Right ventricle myocardium superior (tissue), 1 donor: ENCODE measurements around the gene CNIH2. TPM values are rescaled to one million over a fixed set of nuclear protein-coding genes. Genes with fewer than 3 reads are reported as not detected.
"Not testable (repeated sequence)": the region's sequence is repeated elsewhere in the genome, so short reads cannot be mapped to it uniquely, and the experiment has no call there.

Experiments
- ATAC-seq: fragments of 200-7000 bp; cut with Tn5 transposase; one replicate; pipeline ENCODE4 v1.9.1; 2020; ENCODE audit warnings: mild to moderate bottlenecking; ENCODE audit not compliant: poor library complexity
- DNase-seq: peaks from one replicate; pipeline ENCODE4 v3.0.0-alpha.2; 2020
- intact Hi-C: fragments of 100-400 bp; cut with DNase I; formaldehyde crosslinking; loops from one replicate; pipeline ENCODE4 v1.11.2; 2022
- total RNA-seq: library from RNA; stranded (reverse); fragmentation: NEBNext Ultra II Directional; extraction: Animal tissue kit (Norgen Biotek cat#: 25700); gene quantifications from one replicate; pipeline ENCODE4 v1.2.1, GENCODE V29; 2021
- donor health status: DM: no; HTN: yes; CAD: no; lungs with severe emphysema.

The CNIH2 gene
- total RNA-seq, 1 donor from 2014 or later: not detected

DNA sequence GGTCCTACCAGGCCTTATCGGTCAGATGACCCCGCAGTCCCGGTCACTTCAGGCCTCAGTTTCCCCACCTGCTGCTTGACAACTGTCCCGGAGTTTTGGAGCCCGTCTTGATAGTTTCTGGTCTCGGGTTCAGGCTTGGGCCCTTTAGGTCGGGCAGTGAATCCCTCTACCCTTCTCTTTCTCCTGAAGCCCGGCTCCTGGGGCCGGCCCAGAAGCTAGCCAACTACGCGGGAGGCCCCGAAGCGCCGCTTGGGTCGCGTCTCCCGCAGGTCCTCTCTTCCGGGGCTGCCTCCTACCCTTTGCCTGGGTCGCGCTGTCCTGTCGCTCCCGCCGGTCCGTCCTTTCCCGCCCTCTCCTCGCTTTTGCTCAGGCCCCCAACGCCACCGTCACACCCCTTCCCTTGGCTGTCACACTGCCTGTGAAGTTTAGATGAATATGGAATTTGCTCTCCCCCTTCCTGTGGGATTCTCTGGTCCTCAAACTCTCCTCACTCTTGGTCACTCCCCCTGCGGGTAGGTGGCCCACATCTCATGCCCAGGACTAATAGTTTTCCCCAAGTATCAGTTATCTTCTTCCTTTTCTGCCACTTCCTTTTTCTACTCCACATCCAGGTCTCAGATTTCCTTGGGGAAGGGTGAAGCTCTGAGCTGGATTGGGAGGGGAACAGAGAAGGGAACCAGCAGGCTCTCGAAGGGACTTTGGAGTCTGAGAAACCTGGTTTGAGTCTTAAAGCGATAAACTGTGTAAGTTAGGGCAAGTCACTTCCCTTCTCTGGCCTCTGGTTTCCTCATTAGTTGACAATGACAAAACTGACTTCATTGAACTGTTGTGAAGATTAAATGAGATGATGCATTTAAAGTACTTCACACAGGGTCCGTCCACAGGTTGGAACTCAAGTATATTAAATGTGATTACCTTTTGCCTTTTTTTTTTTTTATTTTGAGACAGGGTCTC is 8.7 kb upstream of the CNIH2 start:
- ATAC-seq (no peak), DNase-seq (peak; percentile 48)
- intact Hi-C loops: no loop called here

DNA sequence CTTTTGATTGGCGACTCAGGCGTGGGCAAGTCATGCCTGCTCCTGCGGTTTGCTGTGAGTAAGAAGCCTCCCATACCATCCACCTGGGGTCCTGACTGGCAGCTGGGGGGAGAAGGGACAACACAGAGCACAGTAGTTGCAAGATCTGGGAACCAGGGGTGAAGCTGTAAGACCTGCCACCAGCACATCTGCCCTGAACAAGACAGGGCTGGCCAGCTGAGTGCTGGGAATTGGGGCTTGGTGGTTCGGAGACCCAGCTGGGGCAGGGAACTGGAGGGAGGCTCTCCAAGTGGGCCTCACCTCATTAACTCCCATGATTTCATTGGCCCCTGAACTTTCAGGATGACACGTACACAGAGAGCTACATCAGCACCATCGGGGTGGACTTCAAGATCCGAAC is 6.2 kb upstream of the CNIH2 start:
- intact Hi-C loops: no loop called here
- ATAC-seq (no peak), DNase-seq (no peak)

DNA sequence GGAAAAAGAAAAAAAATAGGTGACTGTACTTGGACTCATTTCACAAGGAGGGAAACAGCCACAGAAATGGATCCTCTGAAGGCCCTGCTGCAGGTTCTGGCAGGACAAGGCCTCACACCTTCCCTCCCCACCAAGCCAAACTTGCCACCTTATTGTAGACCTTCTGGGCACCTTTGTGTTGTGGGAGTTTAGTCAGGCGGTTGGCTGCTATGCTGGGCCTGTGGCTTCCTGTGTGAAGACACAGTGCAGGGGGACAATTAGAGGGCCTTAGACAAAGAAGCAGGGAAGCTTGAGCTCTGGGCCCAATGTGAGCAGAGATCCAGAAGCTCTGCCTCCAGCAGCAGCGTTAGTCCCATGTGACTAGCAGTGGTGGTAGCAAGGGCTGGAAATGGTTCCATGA is 5.4 kb upstream of the CNIH2 start:
- intact Hi-C loops: no loop called here
- no peak for ATAC-seq
- DNase-seq: no peak

DNA sequence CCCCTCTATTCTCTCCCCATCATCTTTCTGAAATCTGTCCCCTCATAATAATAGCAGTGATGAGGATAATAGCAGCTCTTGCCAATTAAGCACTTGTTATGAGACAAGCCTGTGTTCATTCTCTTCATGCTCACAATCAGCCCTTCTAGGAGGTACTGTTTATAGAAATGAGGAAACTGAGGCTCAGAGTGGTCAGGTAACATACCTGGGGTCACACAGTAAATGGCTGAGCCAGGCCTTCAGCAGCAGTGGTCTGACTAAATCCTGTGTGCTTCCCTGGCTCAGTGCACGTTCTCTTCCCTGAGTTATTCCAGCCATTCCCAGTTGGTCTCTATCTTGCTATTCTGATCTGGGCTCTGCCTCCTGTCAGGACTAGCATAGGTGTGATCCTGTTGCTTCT is 3.8 kb upstream of the CNIH2 start:
- no peak for ATAC-seq
- DNase-seq: no peak
- intact Hi-C loops: no loop called here

DNA sequence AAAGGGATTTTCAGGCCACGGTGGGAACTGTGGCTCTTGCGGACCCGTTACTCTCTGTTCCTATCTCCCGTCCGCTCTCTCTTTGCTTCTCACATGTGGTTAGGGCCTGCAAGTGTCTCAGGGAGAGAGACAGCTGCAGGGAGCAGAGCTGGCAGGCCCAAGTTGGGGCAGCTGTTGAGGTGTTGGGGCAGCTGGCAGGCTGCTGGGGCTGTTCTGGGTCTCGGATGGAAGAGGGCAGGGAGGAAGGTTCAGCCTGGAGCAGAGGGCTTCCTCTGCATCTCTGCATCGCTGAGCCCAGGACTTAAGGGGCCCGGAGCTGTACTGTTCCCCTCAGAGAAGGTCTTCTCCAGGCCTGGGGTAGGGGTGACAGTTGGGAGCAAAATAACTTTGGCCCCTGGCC is 2.6 kb upstream of the CNIH2 start:
- ATAC-seq: no peak
- DNase-seq: no peak
- intact Hi-C loops: no loop called here

DNA sequence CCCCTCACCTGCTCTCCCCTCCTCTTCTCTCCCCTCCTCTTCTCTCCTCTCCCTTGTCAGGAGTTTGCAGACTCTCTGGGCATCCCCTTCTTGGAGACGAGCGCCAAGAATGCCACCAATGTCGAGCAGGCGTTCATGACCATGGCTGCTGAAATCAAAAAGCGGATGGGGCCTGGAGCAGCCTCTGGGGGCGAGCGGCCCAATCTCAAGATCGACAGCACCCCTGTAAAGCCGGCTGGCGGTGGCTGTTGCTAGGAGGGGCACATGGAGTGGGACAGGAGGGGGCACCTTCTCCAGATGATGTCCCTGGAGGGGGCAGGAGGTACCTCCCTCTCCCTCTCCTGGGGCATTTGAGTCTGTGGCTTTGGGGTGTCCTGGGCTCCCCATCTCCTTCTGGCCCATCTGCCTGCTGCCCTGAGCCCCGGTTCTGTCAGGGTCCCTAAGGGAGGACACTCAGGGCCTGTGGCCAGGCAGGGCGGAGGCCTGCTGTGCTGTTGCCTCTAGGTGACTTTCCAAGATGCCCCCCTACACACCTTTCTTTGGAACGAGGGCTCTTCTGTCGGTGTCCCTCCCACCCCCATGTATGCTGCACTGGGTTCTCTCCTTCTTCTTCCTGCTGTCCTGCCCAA is 1.9 kb upstream of the CNIH2 start:
- ATAC-seq: no peak
- intact Hi-C loops: no loop called here
- no peak for DNase-seq

DNA sequence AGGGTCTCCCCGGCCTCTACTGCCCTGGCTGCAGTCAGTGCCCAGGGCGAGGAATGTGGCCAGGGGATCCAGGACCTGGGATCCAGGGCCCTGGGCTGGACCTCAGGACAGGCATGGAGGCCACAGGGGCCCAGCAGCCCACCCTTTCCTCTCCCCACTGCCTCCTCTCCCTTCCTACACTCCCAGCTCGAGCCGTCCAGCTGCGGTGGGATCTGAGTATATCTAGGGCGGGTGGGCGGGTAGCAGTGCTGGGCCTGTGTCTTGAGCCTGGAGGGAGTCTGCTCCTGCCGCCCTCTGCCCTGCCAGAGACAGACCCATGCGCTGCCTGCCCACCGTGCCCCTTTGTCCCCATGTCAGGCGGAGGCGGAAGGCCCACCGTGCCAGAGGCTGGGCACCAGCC is 1.4 kb upstream of the CNIH2 start:
- ATAC-seq: peak; percentile 23
- intact Hi-C loops, DNase-seq: not testable (repeated sequence)

DNA sequence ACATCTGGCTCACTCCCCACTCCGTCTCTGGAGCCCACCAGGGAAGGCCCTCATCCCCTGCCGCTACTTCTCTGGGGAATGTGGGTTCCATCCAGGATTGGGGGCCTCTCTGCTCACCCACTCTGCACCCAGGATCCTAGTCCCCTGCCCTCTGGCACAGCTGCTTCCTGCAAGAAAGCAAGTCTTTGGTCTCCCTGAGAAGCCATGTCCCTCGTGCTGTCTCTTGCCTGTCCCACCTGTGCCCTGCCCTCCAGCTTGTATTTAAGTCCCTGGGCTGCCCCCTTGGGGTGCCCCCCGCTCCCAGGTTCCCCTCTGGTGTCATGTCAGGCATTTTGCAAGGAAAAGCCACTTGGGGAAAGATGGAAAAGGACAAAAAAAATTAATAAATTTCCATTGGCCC is 911 bp upstream of the CNIH2 start:
- ATAC-seq, intact Hi-C loops, DNase-seq: not testable (repeated sequence)

DNA sequence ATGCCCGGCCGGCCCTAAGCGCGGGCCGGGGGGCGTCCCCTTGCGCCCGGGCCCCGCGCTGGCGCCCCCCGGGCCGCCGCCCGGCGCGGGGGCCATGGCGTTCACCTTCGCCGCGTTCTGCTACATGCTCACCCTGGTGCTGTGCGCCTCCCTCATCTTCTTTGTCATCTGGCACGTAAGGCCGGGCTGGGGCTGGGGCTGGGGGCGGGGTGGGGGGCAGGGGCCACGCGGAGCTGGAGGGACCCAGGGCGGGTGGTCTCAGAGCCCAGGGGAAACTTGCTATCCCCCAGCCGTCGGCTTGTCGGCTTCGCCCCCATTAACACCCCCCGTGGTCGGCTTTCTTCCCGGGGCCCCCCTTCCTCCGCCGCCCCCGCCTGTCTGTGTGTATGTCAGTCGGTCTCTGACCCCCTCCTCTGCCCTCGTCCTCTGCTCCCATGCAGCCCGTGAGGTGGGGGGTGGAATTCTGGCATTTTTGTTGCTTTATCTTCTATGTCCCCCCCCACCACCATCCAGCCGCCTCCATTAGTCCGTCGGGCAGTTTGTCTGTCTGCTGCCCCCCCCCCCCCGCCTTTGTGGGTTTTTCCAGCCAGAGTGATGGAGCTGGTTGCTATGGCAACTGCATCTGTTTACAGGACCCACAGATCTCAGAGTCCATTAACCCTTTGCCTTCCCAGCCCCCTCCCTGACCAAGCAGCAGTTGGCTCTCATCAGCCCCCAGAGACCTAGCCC is 552 bp downstream of the CNIH2 start:
- no peak for ATAC-seq
- intact Hi-C loops: no loop called here
- DNase-seq: no peak

DNA sequence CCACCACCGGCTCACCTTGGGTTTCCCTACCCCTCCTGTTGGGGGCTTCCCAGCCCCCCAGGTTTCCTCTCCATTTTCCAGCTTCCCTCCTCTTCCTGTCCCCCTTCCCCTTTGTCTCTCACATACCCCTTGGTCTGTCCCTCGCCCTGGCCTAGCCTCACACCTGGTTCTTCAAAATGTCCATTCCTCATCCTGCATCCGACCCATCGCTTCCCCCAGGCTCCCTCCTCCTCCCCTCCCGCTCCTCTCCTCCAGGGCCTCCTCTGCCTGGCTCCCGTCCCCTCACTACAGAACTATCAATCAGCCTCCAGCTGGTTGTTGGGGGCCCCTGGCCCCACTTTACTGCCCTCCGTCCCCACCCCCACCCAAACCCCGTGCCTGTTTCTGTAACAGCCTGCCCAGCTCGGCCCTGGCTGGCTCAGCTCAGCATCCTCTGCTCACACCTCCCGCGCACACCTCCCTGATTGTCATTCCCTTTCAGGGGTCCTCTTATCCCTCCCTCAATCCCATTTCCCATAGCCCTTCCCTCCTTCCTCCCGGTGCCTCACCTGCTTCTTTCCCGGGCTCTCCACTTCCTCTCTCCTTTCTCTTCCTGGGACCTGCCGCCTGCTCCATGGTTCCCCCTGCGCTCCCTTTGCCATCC is 1.2 kb downstream of the CNIH2 start:
- DNase-seq (no peak), ATAC-seq (no peak)
- intact Hi-C loops: no loop called here

DNA sequence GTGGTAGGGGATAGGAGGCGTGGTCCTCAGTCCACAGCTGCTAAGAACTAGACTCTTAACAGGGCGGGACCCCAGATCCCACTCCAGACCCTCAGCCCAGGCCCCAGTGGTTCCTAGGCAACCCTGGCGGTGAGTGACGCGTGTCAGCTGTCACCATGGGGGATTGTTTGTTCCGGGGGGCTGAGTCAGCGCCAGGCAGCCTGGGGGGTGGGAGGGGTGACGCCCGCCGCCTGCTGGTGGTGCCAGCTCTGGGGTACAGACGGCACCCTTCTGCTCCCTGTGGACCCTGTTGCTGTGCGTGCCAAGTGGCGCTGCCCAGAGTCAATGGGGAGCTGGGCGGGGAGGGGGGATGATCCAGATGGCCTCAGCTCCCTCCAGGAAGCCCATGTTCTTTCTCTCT is 2.5 kb downstream of the CNIH2 start:
- DNase-seq (no peak), ATAC-seq (no peak)
- intact Hi-C loops: no loop called here

DNA sequence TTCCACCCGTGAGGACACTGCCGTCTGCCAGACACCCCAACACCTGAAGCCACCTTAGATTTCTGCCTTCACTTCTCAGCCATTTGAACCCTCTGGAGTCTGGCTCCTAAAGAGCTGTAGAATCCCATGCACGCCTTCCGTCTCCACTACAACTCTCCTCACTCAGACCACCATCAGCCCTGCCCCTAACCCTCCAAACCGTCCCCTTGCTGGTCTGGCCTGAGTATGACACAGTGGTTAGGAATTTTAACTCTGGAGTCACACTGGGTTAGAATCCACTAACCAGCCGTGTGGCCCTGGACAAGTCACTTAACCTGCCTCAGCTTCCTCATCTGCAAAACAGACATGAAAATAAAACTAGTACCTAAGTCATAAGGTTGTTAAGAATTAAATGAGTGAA is 3.0 kb downstream of the CNIH2 start:
- ATAC-seq: no peak
- intact Hi-C loops: no loop called here
- no peak for DNase-seq

DNA sequence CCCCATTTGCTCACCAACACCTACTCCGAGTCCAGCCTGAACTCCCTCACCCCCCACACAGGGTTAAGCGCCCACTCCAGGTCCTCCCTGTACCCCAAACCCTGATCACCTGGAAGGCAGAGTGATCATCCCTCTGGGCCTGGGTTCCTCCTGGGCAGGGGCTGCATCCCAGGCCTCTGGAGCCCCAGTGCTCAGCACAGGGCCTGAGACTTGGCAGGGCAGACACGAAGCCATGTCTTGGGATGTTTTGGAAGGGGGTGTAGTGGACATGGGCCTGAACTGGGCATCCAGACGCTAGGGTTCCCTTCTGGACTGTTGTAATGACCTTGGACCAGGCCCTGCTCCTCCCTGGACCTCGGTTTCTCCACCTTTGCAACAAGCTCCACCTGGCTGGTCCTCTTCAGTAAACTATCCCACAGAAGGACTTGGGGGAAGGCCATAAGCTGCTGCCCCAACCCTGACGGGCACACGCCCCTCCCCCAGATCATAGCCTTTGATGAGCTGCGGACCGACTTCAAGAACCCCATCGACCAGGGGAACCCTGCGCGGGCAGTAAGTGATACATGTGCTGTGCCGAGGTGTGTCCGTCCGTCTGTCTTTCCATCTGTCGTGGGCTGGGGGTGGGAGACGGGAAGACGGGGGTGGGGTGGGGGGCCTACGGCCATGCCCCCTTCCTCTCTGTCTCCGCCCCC is 3.9 kb downstream of the CNIH2 start:
- DNase-seq: no peak
- intact Hi-C loops: loop anchor here (2.0 kb wide), 1 partner anchor 59 kb away; no protein-coding TSS in a partner anchor
- ATAC-seq: no peak

DNA sequence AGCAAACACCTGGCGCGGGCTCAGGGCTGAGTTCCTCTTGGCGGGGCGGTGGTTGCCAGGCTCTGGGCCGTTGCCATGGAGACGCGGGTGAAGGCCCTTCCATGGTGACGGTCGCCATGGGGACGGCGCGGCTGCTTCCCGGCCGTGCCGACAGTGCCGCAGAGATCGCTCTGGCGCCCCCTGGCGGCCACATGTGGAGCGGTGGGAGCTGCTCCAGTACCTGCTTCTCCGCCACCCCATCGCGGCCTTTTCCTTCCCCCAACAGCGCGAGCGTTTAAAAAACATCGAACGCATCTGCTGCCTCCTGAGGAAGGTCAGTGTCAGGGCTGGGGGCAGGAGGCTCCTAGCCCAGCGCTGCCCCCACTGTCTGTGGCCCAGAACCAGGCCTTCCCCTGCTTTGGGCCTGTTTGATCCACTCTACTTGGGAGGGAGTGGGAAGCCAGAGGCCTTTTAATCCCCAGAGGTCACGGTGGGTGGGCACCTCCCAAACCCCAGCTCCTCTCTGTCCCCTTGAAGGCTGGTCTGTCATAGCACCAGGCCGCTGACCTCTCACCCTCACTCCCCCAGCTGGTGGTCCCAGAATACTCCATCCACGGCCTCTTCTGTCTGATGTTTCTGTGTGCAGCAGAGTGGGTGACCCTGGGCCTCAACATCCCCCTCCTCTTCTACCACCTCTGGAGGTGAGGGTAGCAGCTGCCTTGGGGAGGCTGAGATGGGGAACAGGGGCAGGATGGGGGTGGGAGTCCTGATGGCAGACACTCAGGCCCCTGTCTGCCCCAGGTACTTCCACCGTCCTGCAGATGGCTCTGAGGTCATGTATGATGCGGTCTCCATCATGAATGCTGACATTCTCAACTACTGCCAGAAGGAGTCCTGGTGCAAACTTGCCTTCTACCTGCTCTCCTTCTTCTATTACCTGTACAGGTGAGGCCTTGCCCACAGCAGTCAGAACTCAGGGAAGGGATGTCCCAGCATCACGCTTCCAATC is 4.8 kb downstream of the CNIH2 start:
- peak; percentile 93 for ATAC-seq
- DNase-seq: peak; percentile 99
- intact Hi-C loops: loop anchor here (2.0 kb wide), 1 partner anchor 60 kb away; no protein-coding TSS in a partner anchor

DNA sequence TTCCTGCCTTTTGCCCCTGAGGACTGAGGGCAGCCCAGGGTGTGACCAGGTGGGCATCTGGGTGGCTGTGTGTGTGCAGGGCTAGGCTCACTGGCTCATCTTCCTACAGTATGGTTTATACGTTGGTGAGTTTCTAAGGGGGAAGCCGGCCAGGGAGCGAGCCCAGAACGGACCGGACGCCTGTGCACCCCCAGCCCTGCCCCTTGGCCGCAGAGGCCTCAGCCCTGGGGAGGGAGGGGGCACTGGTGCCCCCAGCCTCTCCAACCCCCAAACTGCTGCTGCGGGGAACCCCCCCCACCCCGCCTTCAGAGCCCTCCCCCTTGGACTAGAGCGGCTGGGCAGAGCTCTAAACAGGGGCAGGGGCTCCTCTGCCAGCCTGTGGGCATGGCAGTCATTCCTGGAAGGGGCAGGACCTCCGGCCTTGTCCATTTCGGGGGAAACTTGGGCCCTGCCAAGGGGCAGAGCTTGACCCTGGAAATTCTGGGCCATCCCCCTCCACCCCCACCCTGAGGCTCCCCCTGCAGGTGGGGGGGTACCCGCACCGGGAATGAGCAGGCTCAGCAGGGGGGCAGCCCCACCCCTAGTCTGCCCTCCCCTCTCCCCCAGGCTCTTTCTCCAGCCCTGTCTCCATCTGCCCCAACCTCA is 5.6 kb downstream of the CNIH2 start:
- intact Hi-C loops: loop anchor here (2.0 kb wide), 1 partner anchor 61 kb away; no protein-coding TSS in a partner anchor
- no peak for DNase-seq
- ATAC-seq: no peak

DNA sequence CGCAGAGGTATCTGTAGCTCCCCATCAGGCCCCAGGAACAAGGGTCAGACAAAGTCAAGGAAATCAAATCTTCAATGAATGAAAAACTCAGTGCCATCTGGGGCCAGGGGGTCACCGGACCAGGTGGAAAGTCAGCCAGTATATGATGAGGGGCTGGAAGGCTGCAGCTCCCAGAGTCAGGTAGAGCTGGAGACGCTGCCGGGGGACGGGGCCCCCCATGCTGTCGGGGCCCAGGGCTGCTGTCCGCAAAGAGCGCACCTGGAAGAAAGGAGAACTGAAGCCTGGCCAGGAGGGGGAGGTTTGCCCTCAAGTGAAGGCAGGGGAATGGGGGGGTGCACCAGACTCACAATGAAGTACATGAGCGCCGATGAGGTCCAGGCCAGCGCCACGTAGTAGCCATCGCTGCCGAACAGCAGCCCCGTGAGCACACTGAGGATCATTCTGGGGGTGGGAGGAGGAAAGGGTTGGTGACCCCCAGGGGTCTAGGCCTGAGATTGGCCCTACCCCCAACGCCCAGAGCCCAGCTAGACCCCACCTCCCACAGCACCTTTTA is 6.6 kb downstream of the CNIH2 start:
- DNase-seq (no peak), ATAC-seq (no peak)
- intact Hi-C loops: no loop called here
